Measurements from ENCODE around the gene LNPK. TPM values are rescaled to one million over a fixed set of nuclear protein-coding genes. Genes with fewer than 3 reads are reported as not detected.

Gene LNPK
- total RNA-seq, 4 donors from 2014 or later, result 14.3 to 23.9 (median 15.6) TPM

DNA sequence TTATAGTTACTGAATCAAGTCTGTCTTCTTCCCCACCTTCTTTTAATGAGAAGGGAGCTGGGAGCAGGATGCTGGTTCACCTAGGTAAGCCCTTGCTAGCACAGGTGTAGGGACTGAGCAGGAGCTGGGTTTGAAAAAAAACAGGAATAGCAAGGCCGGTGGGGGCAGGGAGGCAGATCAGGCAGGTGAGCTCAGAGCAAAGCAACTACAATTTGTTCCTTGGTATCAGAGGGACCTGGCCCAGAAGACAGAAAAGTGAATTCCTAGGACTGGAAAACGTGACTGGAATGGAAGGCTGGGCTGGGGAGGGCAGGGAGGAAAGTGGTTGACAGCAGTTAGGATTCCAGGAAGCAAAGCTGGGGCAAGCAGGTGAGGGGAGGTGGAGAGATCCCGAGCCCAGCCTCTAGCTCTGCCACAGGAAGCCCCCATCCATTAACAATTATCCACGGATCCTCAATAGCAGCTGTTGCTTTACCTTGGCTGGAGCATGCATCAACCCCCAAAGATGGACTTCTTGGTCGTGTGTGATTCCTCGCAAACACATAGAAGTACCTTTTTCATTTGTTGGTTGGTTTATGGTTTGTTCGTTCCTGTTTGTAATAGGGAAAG lies 118.4 kb downstream of the LNPK start:
- no peaks in the 10 kb centered on the region for H3K36me3 ChIP-seq
- no peak overlapping the region for H3K4me3 ChIP-seq
- no peak overlapping the region for H3K27ac ChIP-seq
- TF ChIP-seq CTCF (IDR thresholded peaks at IDR 0.05) (no peak), POLR2A (IDR thresholded peaks at IDR 0.05) (no peak)
- no peaks in the 10 kb centered on the region for H3K4me1 ChIP-seq
- no peaks in the 10 kb centered on the region for H3K27me3 ChIP-seq
- no peaks in the 10 kb centered on the region for H3K9me3 ChIP-seq
- DNase-seq, result no peak

- Histone ChIP-seq H3K4me3 (no peak overlapping the region), H3K27ac (no peak overlapping the region), H3K27me3 (no peaks in the 10 kb centered on the region), H3K4me1 (no peaks in the 10 kb centered on the region), H3K9me3 (no peaks in the 10 kb centered on the region), H3K36me3 (no peaks in the 10 kb centered on the region)
- TF ChIP-seq POLR2A (IDR thresholded peaks at IDR 0.05) (no peak), CTCF (IDR thresholded peaks at IDR 0.05) (no peak)
- DNase-seq, result no peak
Measured at GRCh38 chr2:175879679-175880078, 122.4 kb downstream of the LNPK start.

- no peaks in the 10 kb centered on the region for H3K36me3 ChIP-seq
- H3K27ac ChIP-seq, result no peak overlapping the region
- H3K4me1 ChIP-seq, result no peaks in the 10 kb centered on the region
- no peak for TF ChIP-seq POLR2A (IDR thresholded peaks at IDR 0.05)
- no peak for TF ChIP-seq CTCF (IDR thresholded peaks at IDR 0.05)
- no peaks in the 10 kb centered on the region for H3K27me3 ChIP-seq
- no peaks in the 10 kb centered on the region for H3K9me3 ChIP-seq
- no peak for DNase-seq
- no peak overlapping the region for H3K4me3 ChIP-seq
Measured at GRCh38 chr2:175877845-175878544, 124.1 kb downstream of the LNPK start.

- no peak overlapping the region for H3K27ac ChIP-seq
- H3K9me3 ChIP-seq, result no peaks in the 10 kb centered on the region
- no peak overlapping the region for H3K4me3 ChIP-seq
- H3K27me3 ChIP-seq, result no peaks in the 10 kb centered on the region
- H3K4me1 ChIP-seq, result no peaks in the 10 kb centered on the region
- DNase-seq, result no peak
- H3K36me3 ChIP-seq, result no peaks in the 10 kb centered on the region
- no peak for TF ChIP-seq CTCF (IDR thresholded peaks at IDR 0.05)
- TF ChIP-seq POLR2A (IDR thresholded peaks at IDR 0.05), result no peak
Measured at GRCh38 chr2:175874291-175874690, 127.8 kb downstream of the LNPK start.

Other genes starting within 250 kb of the LNPK start
- not detected for gene EVX2, start 81.7 kb upstream of the LNPK start, total RNA-seq
- gene HOXD13, start 90.5 kb upstream of the LNPK start, total RNA-seq, result not detected
- gene HOXD12, start 97.5 kb upstream of the LNPK start, total RNA-seq, result not detected
- not detected for gene HOXD11, start 105.0 kb upstream of the LNPK start, total RNA-seq
- not detected for gene HOXD10, start 114.5 kb upstream of the LNPK start, total RNA-seq
- under 1 TPM in 1 of 4 donors, not detected in 3; 0.70 TPM for gene HOXD9, start 120.5 kb upstream of the LNPK start, total RNA-seq
- gene HOXD8, start 127.4 kb upstream of the LNPK start, total RNA-seq, result 1 to 10 TPM; 3.3 to 9.1 (median 5.0) TPM
- gene HOXD4, start 149.3 kb upstream of the LNPK start, total RNA-seq, result 10 to 100 TPM in 2 of 4 donors, 1 to 10 TPM in 2; 1.7 to 13.2 (median 7.0) TPM
- 1 to 10 TPM; 2.0 to 9.1 (median 8.3) TPM for gene HOXD3, start 155.0 kb upstream of the LNPK start, total RNA-seq
- gene HOXD1, start 186.4 kb upstream of the LNPK start, total RNA-seq, result 10 to 100 TPM in 1 of 4 donors, 1 to 10 TPM in 3; 2.5 to 11.5 (median 9.5) TPM

Data from Peyer's patch (tissue), 4 donors.